Astrocyte (in vitro differentiated cells and primary cell): ENCODE results near the gene NCKAP5L. TPM values are rescaled to one million over a fixed set of nuclear protein-coding genes. Genes with fewer than 3 reads are reported as not detected.

Experiments used
- DNase-seq: peaks from one replicate; pipeline ENCODE4 v3.0.0-alpha.2; 2010; ENCODE audit warnings: low read depth
- FAIRE-seq: peaks from 2 replicates; lab custom pipeline; 2011; peaks lifted over from hg19 to GRCh38; lab: Jason Lieb, UNC
- H2AFZ ChIP-seq: 2 replicates; pipeline ENCODE4 v1.6.0; 2012; ENCODE audit warnings: low read depth, low read length, inconsistent platforms
- H3K27ac ChIP-seq: 2 replicates; pipeline ENCODE4 v1.5.1; 2011; ENCODE audit warnings: low read depth, low read length, inconsistent platforms
- H3K27me3 ChIP-seq: 2 replicates; pipeline ENCODE4 v1.6.0; 2011; ENCODE audit warnings: low read length, inconsistent platforms; ENCODE audit not compliant: insufficient read depth
- H3K36me3 ChIP-seq: 2 replicates; pipeline ENCODE4 v1.5.1; 2011; ENCODE audit warnings: low read length, inconsistent platforms; ENCODE audit not compliant: insufficient read depth
- H3K4me1 ChIP-seq: 2 replicates; pipeline ENCODE4 v1.5.1; 2011; ENCODE audit warnings: low read length, inconsistent platforms; ENCODE audit not compliant: insufficient read depth
- H3K4me2 ChIP-seq: 2 replicates; pipeline ENCODE4 v1.6.0; 2012; ENCODE audit warnings: low read length, inconsistent platforms
- H3K4me3 ChIP-seq: 2 replicates; pipeline ENCODE4 v1.5.1; 2011; ENCODE audit warnings: low read depth, mild to moderate bottlenecking, low read length, inconsistent platforms; ENCODE audit not compliant: insufficient read depth
- H3K79me2 ChIP-seq: 2 replicates; pipeline ENCODE4 v1.6.0; 2012; ENCODE audit warnings: mild to moderate bottlenecking, low read length, inconsistent platforms; ENCODE audit not compliant: insufficient read depth
- H3K9ac ChIP-seq: 2 replicates; pipeline ENCODE4 v1.6.0; 2012; ENCODE audit warnings: mild to moderate bottlenecking, low read length, inconsistent platforms
- H3K9me3 ChIP-seq: 2 replicates; pipeline ENCODE4 v1.5.1; 2012; ENCODE audit warnings: low read depth, mild to moderate bottlenecking, low read length, inconsistent platforms; ENCODE audit not compliant: insufficient read depth
- H4K20me1 ChIP-seq: 2 replicates; pipeline ENCODE4 v1.6.0; 2012; ENCODE audit warnings: low read length, inconsistent platforms; ENCODE audit not compliant: insufficient read depth
- H3K27ac Mint-ChIP-seq: one replicate; pipeline ENCODE4 v1.8.0; 2021; ENCODE audit warnings: mild to moderate bottlenecking, mixed read lengths; ENCODE audit not compliant: unreplicated experiment
- H3K27me3 Mint-ChIP-seq: one replicate; pipeline ENCODE4 v1.8.0; 2021; ENCODE audit warnings: low read depth, mixed read lengths; ENCODE audit not compliant: unreplicated experiment
- H3K36me3 Mint-ChIP-seq: one replicate; pipeline ENCODE4 v1.8.0; 2021; ENCODE audit warnings: low read depth, mixed read lengths; ENCODE audit not compliant: unreplicated experiment
- H3K4me1 Mint-ChIP-seq: one replicate; pipeline ENCODE4 v1.8.0; 2021; ENCODE audit warnings: low read depth, mixed read lengths; ENCODE audit not compliant: unreplicated experiment
- H3K4me3 Mint-ChIP-seq: one replicate; pipeline ENCODE4 v1.8.0; 2021; ENCODE audit warnings: mild to moderate bottlenecking, moderate library complexity, mixed read lengths; ENCODE audit not compliant: unreplicated experiment
- H3K9me3 Mint-ChIP-seq: one replicate; pipeline ENCODE4 v1.8.0; 2021; ENCODE audit warnings: mild to moderate bottlenecking, mixed read lengths; ENCODE audit not compliant: unreplicated experiment
- EZH2 ChIP-seq: IDR thresholded peaks from 2 replicates; pipeline ENCODE4 v1.6.1; 2012; ENCODE audit warnings: mild to moderate bottlenecking, low read length, inconsistent platforms; ENCODE audit not compliant: insufficient read depth
- total RNA-seq: library from RNA; stranded (reverse); gene quantifications from 2 replicates; pipeline ENCODE4 v1.2.1, GENCODE V29; 2021
- TF ChIP-seq, protein P1 (sequence below): IDR thresholded peaks from 2 replicates; pipeline ENCODE4 v1.5.1; 2011; ENCODE audit warnings: low read depth, mild to moderate bottlenecking, inconsistent platforms, low read length, moderate library complexity; ENCODE audit not compliant: insufficient read depth

Gene NCKAP5L
- total RNA-seq, 1 donor from 2014 or later = 59.5 TPM

DNA sequence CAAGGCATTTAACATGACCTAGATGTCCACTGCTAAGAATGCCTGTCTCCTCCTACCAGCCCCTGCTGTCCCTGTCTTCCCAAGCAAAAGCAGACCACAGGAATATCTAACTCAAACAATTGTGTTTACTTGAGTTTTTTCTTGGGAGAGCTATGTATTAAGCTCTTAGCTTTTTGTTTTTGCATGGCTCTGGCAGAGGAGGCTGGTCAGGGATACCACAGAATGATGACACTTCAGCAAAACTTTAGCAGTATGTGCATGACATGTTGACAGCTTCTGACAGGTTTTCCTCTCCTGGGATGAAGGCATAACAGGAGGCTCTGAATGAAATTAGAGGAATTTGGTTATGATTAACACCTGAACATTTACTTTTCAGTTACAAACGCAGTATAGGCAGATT lies 79.9 kb downstream of the NCKAP5L start:
- Histone ChIP-seq H4K20me1 (peaks cover 99% of the 10 kb centered on the region), H3K36me3 (peaks cover 14% of the 10 kb centered on the region), H3K4me1 (peaks cover 16% of the 10 kb centered on the region), H2AFZ (no peak overlapping the region), H3K27ac (no peak overlapping the region), H3K4me3 (no peak overlapping the region), H3K27me3 (no peaks in the 10 kb centered on the region), H3K4me2 (peak overlapping the region; percentile 23), H3K9me3 (no peaks in the 10 kb centered on the region), H3K9ac (no peak overlapping the region), H3K79me2 (peaks cover 100% of the 10 kb centered on the region)
- Mint-ChIP-seq H3K27me3 (no peaks in the 10 kb centered on the region), H3K36me3 (peaks cover 3% of the 10 kb centered on the region), H3K27ac (peak overlapping the region; percentile 66), H3K4me3 (no peak overlapping the region), H3K9me3 (no peaks in the 10 kb centered on the region), H3K4me1 (peaks cover 65% of the 10 kb centered on the region)
- TF ChIP-seq, protein P1, sequence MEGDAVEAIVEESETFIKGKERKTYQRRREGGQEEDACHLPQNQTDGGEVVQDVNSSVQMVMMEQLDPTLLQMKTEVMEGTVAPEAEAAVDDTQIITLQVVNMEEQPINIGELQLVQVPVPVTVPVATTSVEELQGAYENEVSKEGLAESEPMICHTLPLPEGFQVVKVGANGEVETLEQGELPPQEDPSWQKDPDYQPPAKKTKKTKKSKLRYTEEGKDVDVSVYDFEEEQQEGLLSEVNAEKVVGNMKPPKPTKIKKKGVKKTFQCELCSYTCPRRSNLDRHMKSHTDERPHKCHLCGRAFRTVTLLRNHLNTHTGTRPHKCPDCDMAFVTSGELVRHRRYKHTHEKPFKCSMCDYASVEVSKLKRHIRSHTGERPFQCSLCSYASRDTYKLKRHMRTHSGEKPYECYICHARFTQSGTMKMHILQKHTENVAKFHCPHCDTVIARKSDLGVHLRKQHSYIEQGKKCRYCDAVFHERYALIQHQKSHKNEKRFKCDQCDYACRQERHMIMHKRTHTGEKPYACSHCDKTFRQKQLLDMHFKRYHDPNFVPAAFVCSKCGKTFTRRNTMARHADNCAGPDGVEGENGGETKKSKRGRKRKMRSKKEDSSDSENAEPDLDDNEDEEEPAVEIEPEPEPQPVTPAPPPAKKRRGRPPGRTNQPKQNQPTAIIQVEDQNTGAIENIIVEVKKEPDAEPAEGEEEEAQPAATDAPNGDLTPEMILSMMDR = no peak
- no peak for TF ChIP-seq EZH2
- FAIRE-seq = no peak
- DNase-seq = no peak

DNA sequence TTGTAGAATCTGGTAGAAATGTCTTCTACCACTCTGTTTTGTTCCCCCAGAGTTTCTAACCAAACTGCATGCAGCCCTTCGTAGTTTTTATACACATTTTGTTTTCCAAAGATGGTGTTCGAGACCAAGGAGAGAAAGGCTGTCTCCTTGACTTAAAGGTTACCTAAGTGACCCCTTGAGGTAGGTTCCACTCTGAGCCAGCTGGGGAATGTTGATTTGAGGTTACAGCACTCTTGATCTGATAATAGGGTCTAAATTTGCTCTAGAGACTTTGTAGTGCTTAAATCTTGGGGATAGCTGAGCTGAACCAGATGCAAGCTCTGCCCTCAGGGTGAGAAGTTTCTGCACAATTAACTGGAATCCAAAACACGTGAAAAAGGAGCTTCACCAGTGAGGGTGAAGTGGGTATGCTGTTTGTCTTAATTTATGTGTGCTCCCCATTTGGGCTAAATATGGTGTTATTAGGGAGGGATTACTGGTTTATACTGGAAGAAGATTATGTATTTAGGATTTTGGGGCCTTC lies 83.8 kb downstream of the NCKAP5L start:
- Mint-ChIP-seq H3K36me3 (no peaks in the 10 kb centered on the region), H3K4me3 (peak overlapping the region; percentile 61), H3K27ac (no peak overlapping the region), H3K27me3 (no peaks in the 10 kb centered on the region), H3K9me3 (no peaks in the 10 kb centered on the region), H3K4me1 (peaks cover 38% of the 10 kb centered on the region)
- peaks cover 78% of the 10 kb centered on the region for H3K79me2 ChIP-seq
- peak overlapping the region; percentile 37 for H3K4me2 ChIP-seq
- H3K27me3 ChIP-seq = no peaks in the 10 kb centered on the region
- TF ChIP-seq, protein P1 = no peak
- TF ChIP-seq EZH2 = no peak
- H3K9me3 ChIP-seq = no peaks in the 10 kb centered on the region
- H3K9ac ChIP-seq = no peak overlapping the region
- H3K36me3 ChIP-seq = peaks cover 5% of the 10 kb centered on the region
- DNase-seq (no peak), FAIRE-seq (no peak)
- H4K20me1 ChIP-seq = peaks cover 77% of the 10 kb centered on the region
- H2AFZ ChIP-seq = no peak overlapping the region
- peaks cover 20% of the 10 kb centered on the region for H3K4me1 ChIP-seq
- no peak overlapping the region for H3K4me3 ChIP-seq
- H3K27ac ChIP-seq = no peak overlapping the region

DNA sequence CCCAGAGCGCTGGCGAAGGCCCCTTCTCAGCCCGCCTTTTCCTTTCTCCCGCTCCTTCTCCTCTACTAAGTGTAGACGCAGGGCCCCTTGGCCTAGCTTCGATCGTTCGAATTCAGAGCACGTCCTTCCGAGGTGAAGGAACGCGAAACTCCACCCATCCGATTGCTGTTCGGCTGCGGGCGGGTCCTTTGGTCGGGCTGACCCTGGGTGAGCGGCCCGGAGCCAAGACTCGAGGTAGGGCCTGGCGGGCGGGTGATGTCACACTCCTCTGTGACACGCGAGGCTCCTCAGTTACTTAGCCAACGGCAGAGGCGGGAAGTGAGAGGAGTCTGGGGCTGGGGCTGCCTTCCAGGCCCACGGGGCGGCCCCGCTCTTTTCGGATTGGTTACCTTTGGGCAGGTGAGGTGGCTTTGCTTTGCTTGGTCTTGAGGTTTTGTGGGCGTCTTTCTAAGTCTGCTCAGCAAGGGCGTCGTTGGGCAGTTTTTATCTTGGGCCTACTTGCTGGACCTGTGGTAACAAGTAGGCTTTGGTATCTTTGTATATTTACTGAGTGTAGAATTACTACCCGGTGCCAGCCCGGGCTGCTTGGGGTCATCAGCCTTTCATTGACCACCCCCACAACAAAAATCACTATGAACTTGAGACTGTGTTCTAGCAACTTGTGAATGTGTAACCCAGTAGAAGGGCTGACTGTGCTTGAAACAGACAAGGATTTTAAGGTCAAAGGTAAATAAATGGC lies 86.2 kb downstream of the NCKAP5L start:
- FAIRE-seq (no peak), DNase-seq (peak; percentile 76)
- Mint-ChIP-seq H3K27me3 (no peaks in the 10 kb centered on the region), H3K27ac (peak overlapping the region; percentile 99), H3K4me1 (peaks cover 21% of the 10 kb centered on the region), H3K9me3 (no peaks in the 10 kb centered on the region), H3K4me3 (peak overlapping the region; percentile 95), H3K36me3 (no peaks in the 10 kb centered on the region)
- Histone ChIP-seq H3K4me2 (peak overlapping the region; percentile 96), H3K27me3 (no peaks in the 10 kb centered on the region), H3K36me3 (no peaks in the 10 kb centered on the region), H3K4me1 (peaks cover 20% of the 10 kb centered on the region), H2AFZ (peak overlapping the region; percentile 24), H3K9me3 (no peaks in the 10 kb centered on the region), H4K20me1 (peaks cover 53% of the 10 kb centered on the region), H3K27ac (peak overlapping the region; percentile 98), H3K79me2 (peaks cover 54% of the 10 kb centered on the region), H3K4me3 (peak overlapping the region; percentile 97), H3K9ac (peak overlapping the region; percentile 97)
- TF ChIP-seq, protein P1 = no peak
- no peak for TF ChIP-seq EZH2
